WTC11 (cell line): Measurements from ENCODE around the gene EP400. TPM values are rescaled to one million over a fixed set of nuclear protein-coding genes. Genes with fewer than 3 reads are reported as not detected.

Experiments used
- ATAC-seq: fragments of 200-7000 bp; cut with Tn5 transposase; 2 replicates; pipeline ENCODE4 v1.10.0; 2021; ENCODE audit warnings: mild to moderate bottlenecking, moderate library complexity
- CTCF ChIA-PET: fragments of 300-600 bp; sonication (Branson Sonifier 250); formaldehyde crosslinking; loops from one replicate; lab custom pipeline; 2021; ENCODE audit warnings: antibody characterized with exemption; lab: Charles Lee
- POLR2A ChIA-PET: fragments of 350-600 bp; sonication (Branson Sonifier 250); formaldehyde crosslinking; loops from one replicate; lab custom pipeline; 2021; ENCODE audit warnings: antibody characterized with exemption; lab: Charles Lee
- DNase-seq: peaks from one replicate; pipeline ENCODE4 v3.0.0; 2021; ENCODE audit warnings: low spot score
- H3K27ac Mint-ChIP-seq: 2 replicates; pipeline ENCODE4 v1.8.0; 2021; ENCODE audit warnings: mixed read lengths
- H3K27me3 Mint-ChIP-seq: 2 replicates; pipeline ENCODE4 v1.8.0; 2021; ENCODE audit warnings: low read depth, mild to moderate bottlenecking, moderate library complexity, mixed read lengths
- H3K36me3 Mint-ChIP-seq: 2 replicates; pipeline ENCODE4 v1.8.0; 2021; ENCODE audit warnings: mixed read lengths
- H3K4me1 Mint-ChIP-seq: 2 replicates; pipeline ENCODE4 v1.8.0; 2022; ENCODE audit warnings: mixed read lengths
- H3K4me3 Mint-ChIP-seq: 2 replicates; pipeline ENCODE4 v1.8.0; 2021; ENCODE audit warnings: mild to moderate bottlenecking, moderate library complexity, mixed read lengths
- H3K9me3 Mint-ChIP-seq: 2 replicates; pipeline ENCODE4 v1.8.0; 2021; ENCODE audit warnings: mixed read lengths
- ARID4B ChIP-seq: sonication (generic); formaldehyde crosslinking; IDR thresholded peaks from 2 replicates; pipeline ENCODE4 v1.8.0; 2023; ENCODE audit warnings: missing genetic modification reagents, mild to moderate bottlenecking, borderline replicate concordance
- ATF3 ChIP-seq: sonication (generic); formaldehyde crosslinking; conservative IDR thresholded peaks from 2 replicates; pipeline ENCODE4 v1.8.1; 2022; ENCODE audit warnings: mild to moderate bottlenecking, missing genetic modification reagents
- CREB1 ChIP-seq: sonication (generic); formaldehyde crosslinking; IDR thresholded peaks from 2 replicates; pipeline ENCODE4 v1.8.0; 2023; ENCODE audit warnings: mild to moderate bottlenecking, missing genetic modification reagents
- ETV6 ChIP-seq: sonication (generic); formaldehyde crosslinking; IDR thresholded peaks from 2 replicates; pipeline ENCODE4 v1.8.1; 2022; ENCODE audit warnings: mild to moderate bottlenecking, missing genetic modification reagents
- IRF2 ChIP-seq: sonication (generic); formaldehyde crosslinking; IDR thresholded peaks from 2 replicates; pipeline ENCODE4 v1.8.0; 2022; ENCODE audit warnings: low read depth, missing genetic modification reagents, borderline replicate concordance
- MLX ChIP-seq: sonication (generic); formaldehyde crosslinking; IDR thresholded peaks from 2 replicates; pipeline ENCODE4 v1.8.1; 2023; ENCODE audit warnings: mild to moderate bottlenecking, missing genetic modification reagents, moderate library complexity
- NFATC4 ChIP-seq: fragments of 250-450 bp; sonication (Bioruptor Pico); IDR thresholded peaks from 2 replicates; pipeline ENCODE4 v1.9.0; 2021; ENCODE audit warnings: mild to moderate bottlenecking
- OVOL2 ChIP-seq: fragments of 250-450 bp; sonication (Bioruptor Pico); IDR thresholded peaks from 2 replicates; pipeline ENCODE4 v1.9.0; 2021; ENCODE audit warnings: mild to moderate bottlenecking, borderline replicate concordance
- TEAD4 ChIP-seq: sonication (generic); formaldehyde crosslinking; IDR thresholded peaks from 2 replicates; pipeline ENCODE4 v1.8.0; 2022; ENCODE audit warnings: mild to moderate bottlenecking, missing genetic modification reagents
- total RNA-seq: library from RNA; stranded (reverse); gene quantifications from 3 replicates; pipeline ENCODE4 v1.2.3, GENCODE V29; 2021
- TF ChIP-seq, protein P1 (sequence below): fragments of 250-450 bp; sonication (Bioruptor Pico); IDR thresholded peaks from 2 replicates; pipeline ENCODE4 v1.8.0; 2021; ENCODE audit warnings: mild to moderate bottlenecking
- TF ChIP-seq, protein P2 (sequence below): fragments of 250-450 bp; sonication (Bioruptor Pico); IDR thresholded peaks from 2 replicates; pipeline ENCODE4 v1.9.0; 2021; ENCODE audit warnings: moderate library complexity, mild to moderate bottlenecking, inconsistent platforms, borderline replicate concordance
- TF ChIP-seq, protein P3 (sequence below): sonication (generic); formaldehyde crosslinking; IDR thresholded peaks from 2 replicates; pipeline ENCODE4 v1.8.1; 2022; ENCODE audit warnings: mild to moderate bottlenecking, moderate library complexity, missing genetic modification reagents
- TF ChIP-seq, protein P4 (sequence below): sonication (generic); formaldehyde crosslinking; IDR thresholded peaks from 2 replicates; pipeline ENCODE4 v1.8.0; 2022; ENCODE audit warnings: mild to moderate bottlenecking, missing genetic modification reagents
- TF ChIP-seq, protein P5 (sequence below): sonication (generic); formaldehyde crosslinking; IDR thresholded peaks from 2 replicates; pipeline ENCODE4 v1.8.1; 2023; ENCODE audit warnings: mild to moderate bottlenecking, missing genetic modification reagents, moderate library complexity
- TF ChIP-seq, protein P6 (sequence below): sonication (generic); formaldehyde crosslinking; IDR thresholded peaks from 2 replicates; pipeline ENCODE4 v1.8.0; 2022; ENCODE audit warnings: mild to moderate bottlenecking, missing genetic modification reagents

The EP400 gene
- total RNA-seq, 1 experiment from 2014 or later: 75.8 TPM

DNA sequence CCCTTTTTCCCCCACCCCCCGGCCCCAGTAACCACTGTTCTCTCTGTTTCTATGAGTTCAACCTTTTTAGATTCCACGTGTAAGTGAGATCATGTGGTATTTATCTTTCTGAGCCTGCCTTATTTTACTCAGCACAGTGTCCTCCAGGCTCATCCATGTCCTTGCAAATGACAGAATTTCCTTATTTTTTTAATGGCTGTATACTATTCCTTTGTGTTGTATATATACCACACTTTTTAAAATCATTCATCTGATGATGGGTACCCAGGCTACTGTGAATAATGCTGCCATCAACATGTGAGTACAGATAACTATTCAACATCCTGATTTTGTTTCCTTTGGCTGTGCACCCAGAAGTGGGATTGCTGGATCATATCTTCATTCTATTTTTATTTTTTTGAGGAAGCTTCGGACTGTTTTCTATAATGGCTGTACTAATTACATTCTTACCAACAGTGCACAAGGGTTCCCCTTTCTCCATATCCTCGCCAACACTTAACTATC is 139.7 kb downstream of the EP400 start (continued):
- TF ChIP-seq, protein P1, sequence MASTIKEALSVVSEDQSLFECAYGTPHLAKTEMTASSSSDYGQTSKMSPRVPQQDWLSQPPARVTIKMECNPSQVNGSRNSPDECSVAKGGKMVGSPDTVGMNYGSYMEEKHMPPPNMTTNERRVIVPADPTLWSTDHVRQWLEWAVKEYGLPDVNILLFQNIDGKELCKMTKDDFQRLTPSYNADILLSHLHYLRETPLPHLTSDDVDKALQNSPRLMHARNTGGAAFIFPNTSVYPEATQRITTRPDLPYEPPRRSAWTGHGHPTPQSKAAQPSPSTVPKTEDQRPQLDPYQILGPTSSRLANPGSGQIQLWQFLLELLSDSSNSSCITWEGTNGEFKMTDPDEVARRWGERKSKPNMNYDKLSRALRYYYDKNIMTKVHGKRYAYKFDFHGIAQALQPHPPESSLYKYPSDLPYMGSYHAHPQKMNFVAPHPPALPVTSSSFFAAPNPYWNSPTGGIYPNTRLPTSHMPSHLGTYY: no peak
- TF ChIP-seq TEAD4 (CRISPR knock-in tag): no peak
- no peak for TF ChIP-seq MLX (CRISPR knock-in tag)
- TF ChIP-seq, protein P2, sequence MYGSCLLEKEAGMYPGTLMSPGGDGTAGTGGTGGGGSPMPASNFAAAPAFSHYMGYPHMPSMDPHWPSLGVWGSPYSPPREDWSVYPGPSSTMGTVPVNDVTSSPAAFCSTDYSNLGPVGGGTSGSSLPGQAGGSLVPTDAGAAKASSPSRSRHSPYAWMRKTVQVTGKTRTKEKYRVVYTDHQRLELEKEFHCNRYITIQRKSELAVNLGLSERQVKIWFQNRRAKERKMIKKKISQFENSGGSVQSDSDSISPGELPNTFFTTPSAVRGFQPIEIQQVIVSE (CRISPR knock-in tag): no peak
- no peak for TF ChIP-seq OVOL2 (CRISPR knock-in tag)
- no peak for TF ChIP-seq ARID4B (CRISPR knock-in tag)
- TF ChIP-seq, protein P3, sequence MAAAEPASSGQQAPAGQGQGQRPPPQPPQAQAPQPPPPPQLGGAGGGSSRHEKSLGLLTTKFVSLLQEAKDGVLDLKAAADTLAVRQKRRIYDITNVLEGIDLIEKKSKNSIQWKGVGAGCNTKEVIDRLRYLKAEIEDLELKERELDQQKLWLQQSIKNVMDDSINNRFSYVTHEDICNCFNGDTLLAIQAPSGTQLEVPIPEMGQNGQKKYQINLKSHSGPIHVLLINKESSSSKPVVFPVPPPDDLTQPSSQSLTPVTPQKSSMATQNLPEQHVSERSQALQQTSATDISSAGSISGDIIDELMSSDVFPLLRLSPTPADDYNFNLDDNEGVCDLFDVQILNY (CRISPR knock-in tag): no peak
- TF ChIP-seq, protein P4, sequence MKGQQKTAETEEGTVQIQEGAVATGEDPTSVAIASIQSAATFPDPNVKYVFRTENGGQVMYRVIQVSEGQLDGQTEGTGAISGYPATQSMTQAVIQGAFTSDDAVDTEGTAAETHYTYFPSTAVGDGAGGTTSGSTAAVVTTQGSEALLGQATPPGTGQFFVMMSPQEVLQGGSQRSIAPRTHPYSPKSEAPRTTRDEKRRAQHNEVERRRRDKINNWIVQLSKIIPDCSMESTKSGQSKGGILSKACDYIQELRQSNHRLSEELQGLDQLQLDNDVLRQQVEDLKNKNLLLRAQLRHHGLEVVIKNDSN (CRISPR knock-in tag): no peak
- TF ChIP-seq, protein P5, sequence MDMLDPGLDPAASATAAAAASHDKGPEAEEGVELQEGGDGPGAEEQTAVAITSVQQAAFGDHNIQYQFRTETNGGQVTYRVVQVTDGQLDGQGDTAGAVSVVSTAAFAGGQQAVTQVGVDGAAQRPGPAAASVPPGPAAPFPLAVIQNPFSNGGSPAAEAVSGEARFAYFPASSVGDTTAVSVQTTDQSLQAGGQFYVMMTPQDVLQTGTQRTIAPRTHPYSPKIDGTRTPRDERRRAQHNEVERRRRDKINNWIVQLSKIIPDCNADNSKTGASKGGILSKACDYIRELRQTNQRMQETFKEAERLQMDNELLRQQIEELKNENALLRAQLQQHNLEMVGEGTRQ (CRISPR knock-in tag): no peak
- TF ChIP-seq IRF2 (CRISPR knock-in tag): no peak
- no peak for TF ChIP-seq CREB1 (CRISPR knock-in tag)

DNA sequence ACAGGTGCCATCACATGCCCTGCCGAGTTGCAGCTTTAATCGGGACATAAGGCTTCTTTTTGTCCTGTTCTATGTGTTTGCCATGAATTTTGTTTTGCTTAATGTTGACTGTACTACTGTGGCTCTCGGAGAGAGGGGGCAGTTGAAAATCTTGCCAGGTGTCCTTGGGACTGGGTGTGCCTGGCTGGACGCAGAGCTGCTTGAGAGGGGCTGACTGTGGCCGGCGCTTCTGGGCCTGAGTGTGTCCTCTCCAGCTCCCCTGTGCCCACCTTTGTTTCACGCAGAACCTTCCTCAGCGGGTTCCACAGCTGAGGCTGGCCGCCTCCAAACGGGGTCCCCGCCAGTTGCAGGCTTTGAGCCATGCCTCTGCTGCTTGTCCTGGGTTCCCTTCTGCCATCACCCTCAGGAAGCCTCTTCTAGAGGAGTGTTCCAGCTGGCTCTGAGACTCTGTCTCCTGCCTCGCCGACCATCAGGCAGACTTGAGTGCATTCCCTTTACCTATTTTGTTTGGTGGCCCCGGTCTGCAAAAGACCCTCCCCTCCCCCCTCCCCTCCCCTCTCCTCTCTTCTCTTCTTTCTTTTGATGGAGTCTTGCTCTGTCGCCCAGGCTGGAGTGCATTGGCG is 144.6 kb downstream of the EP400 start:
- Mint-ChIP-seq H3K4me1 (0 out of 2 replicates have a peak, but pooled peaks cover 6% of the 10 kb centered on the region), H3K27me3 (no peaks in the 10 kb centered on the region), H3K4me3 (no peak overlapping the region), H3K9me3 (peaks cover 13% of the 10 kb centered on the region), H3K27ac (no peak overlapping the region), H3K36me3 (peaks cover 50% of the 10 kb centered on the region)
- no peak for DNase-seq
- ChIA-PET CTCF (no interaction called here), POLR2A (no interaction called here)
- ATAC-seq: no peak
- TF ChIP-seq OVOL2 (CRISPR knock-in tag) (no peak), ETV6 (CRISPR knock-in tag) (no peak), ATF3 (CRISPR knock-in tag) (no peak), NFATC4 (no peak)
- TF ChIP-seq, protein P6, sequence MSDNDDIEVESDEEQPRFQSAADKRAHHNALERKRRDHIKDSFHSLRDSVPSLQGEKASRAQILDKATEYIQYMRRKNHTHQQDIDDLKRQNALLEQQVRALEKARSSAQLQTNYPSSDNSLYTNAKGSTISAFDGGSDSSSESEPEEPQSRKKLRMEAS (CRISPR knock-in tag): no peak
